ENCODE measurements around the gene ARNT2.

- TF ChIP-seq GATA2 (IDR thresholded peaks at IDR 0.05; ENCODE audit: low read depth, low read length) (peak; percentile 26; the same call in 1 of the 2 replicates), GATA3 (IDR thresholded peaks at IDR 0.05; ENCODE audit: low read depth, low read length) (no peak)
Measured at GRCh38 chr15:80441714-80442113, 37.5 kb downstream of the ARNT2 start.
